EH (cell line): ENCODE data around the gene UTRN.

Experiments
- DNase-seq: peaks from one replicate; pipeline ENCODE4 v3.0.0-alpha.2; 2015; ENCODE audit warnings: low read depth

UTRN gene

GRCh38 chr6:144283646-144284477, 1.3 kb upstream of the UTRN start:
- peak; percentile 41 for DNase-seq

DNA sequence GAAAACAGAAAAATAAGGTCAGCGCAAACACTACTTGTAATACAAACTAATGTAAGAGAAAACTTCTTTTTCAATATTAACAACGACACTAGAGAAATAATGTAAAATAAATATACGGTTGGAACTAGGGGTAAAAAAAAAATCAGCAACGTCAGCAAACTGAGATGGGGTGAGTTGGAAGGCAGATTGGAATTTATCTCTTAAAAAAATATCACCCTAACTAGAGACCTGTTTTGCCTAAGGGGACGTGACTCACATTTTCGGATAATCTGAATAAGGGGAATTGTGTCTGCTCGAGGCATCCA, 705 bp upstream of the UTRN start:
- no peak for DNase-seq

DNA sequence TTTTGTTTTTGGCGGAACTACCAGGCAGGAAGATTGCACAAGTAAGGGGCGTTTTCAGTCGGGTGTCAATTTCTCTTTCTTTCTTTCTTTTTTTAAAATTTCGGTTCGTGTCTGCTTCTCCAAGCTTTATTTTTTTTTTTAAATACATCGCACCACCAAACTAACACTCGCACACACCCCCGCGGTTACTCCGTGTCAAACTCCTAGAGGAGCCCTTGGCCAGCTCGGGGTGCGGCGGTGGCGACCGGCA, 338 bp downstream of the UTRN start:
- DNase-seq: no peak

DNA sequence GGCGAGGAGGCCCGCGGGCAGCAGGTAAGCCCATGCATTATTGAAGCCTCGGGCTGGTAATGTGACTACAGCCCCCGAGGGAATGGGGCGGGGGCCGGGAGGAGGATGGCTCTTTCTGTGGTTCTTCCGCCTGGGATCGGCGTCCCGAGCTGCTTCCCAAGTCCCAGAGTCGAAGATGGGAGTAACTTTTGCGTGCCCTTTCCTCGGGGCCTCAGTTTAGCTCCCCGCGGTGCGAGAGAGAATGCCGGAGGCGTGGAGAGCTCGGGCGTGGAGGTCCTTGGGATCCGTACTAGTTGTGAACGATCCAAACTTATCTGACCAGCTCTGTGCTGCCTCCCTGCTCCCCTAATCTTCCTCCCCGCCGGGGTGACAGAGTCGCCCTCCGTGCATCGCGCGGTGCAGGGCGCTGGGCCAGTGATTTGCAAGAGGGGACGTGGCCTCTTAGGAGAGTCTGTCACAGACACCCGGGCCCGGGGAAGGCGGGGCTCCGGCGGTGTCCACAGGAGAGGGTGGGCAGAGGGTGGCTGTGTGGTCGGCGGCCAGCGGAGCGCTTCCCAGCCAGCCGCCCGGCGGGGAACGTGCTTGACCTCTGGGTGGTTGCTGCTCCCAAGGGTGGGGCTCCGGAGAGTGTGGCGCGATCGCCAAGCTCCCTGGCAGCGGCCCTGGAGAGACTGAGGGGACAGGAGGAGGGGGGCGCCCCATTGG, 815 bp downstream of the UTRN start:
- peak; percentile 82 for DNase-seq

- DNase-seq: peak; percentile 95
Observed at GRCh38 chr6:144286503-144287393, 1.6 kb downstream of the UTRN start.

GRCh38 chr6:144289006-144289405, 3.9 kb downstream of the UTRN start:
- peak; percentile 13 for DNase-seq

DNA sequence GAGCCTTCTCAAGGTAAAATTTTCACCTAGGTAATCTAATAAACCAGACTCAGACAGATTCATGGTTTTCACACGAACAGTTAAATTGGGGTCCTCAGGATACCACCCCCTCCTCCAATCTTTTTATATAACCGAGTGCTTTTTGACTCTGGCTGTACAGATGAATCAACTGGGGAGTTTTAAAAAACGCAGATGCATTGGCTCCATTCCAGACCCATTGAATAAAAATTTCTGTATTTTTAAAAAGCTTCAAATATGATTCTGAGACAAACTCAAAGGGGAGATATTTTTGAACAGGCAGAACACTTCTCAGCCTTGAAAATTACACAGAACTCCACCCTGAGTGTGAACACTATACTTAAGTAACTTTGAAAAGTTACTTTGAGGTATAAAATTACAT, 7.2 kb downstream of the UTRN start:
- no peak for DNase-seq

- peak; percentile 90 for DNase-seq
Observed at GRCh38 chr6:144294016-144294415, 8.9 kb downstream of the UTRN start.

DNA sequence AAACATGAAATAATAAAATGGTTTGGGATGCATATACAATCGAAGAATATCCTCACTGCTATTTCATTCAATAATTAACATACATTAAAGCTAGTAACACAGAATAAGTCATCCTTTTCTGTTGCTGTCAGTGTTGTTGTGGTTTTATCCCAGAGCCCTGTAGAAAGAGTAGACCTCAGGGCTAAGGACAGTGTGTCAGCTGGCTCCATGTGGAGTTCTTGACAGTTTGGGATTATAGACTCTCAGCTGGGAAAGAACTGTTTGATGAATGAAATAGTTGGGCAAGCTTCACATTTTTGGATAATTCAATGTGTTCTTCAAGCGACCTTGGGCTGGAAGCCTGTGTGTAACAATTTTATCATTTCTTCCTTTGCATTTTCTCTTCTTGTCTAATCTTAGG, 10.1 kb downstream of the UTRN start:
- DNase-seq: no peak

GRCh38 chr6:144295981-144296767, 11.0 kb downstream of the UTRN start:
- no peak for DNase-seq

DNA sequence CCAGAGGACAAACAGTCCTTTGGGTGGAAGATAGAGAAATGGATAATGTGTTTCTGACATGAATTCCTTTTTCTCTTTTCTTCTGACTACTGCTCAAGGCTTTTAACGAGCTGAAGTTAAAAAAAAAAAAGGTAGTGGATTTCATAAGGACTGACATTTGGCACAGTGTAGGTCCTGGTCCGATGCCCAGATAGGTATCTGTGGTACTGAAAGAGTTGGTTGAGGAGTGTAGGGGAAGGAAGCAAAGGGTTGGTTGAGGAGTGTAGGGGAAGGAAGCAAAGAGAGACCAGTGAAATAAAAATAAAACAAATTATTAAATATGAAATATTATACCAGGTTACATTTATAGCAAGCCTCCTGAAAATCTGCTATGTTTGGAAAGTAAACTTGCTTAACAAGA, 11.8 kb downstream of the UTRN start:
- DNase-seq: no peak

DNA sequence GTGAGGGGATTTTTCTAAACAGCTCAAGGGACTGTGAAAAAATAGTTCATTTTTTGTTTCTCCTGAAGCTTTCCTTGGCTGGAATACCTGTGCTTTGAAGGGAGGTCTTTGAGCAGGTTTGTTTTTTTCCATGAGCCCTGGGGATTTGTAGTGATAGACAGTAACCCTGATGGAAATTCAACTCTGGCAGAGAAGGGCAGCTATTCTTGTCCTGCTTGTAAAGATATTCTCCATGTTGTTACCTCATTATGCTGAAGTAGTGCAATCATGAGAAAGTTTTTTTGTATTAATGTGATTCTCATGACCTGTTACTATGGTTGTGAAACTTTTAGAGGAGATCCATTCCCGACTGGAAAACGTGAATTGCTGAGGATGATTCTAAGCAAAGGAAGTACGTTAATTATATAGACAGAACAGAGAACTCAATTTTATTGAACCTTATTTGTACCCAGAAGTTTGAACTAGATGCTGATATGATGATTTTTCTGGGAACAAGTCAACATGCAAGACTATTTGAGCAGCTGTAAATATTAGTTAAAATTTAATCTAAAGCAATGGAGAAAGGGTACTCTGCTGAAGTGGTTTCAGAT, 12.5 kb downstream of the UTRN start:
- no peak for DNase-seq

- no peak for DNase-seq
Observed at GRCh38 chr6:144298194-144298593, 13.1 kb downstream of the UTRN start.

GRCh38 chr6:144298916-144299315, 13.8 kb downstream of the UTRN start:
- no peak for DNase-seq

GRCh38 chr6:144302701-144303372, 17.7 kb downstream of the UTRN start:
- DNase-seq: peak; percentile 46

DNA sequence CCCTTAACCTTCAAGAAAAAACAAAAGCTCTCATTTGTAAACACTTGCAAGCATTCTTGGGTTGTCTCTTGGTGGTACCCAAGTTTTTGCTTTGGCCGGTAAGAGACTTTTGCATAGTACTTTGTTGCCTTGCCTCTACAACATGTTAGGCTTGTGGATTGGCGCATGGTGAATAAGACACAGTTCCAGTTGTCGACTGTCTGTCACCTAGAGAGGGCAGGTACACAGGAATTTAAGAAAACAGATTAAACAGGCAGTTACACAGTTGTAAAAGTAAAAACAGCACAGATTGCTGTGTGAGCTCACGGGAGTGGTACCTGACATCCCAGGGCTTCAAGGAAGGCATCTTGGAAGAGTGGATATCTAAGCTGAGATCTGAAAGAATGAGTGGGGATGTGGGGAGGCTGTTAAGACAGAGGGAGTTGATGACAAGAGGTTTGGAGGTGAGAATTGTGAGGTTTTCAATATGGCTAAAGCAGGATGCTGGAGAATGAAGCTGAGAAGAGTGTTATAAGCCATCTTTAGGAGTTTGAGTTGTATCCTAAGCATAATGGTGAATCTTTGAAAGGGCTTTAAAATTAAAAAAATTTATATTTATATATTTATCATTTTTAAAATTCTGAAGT, 19.2 kb downstream of the UTRN start:
- no peak for DNase-seq

DNA sequence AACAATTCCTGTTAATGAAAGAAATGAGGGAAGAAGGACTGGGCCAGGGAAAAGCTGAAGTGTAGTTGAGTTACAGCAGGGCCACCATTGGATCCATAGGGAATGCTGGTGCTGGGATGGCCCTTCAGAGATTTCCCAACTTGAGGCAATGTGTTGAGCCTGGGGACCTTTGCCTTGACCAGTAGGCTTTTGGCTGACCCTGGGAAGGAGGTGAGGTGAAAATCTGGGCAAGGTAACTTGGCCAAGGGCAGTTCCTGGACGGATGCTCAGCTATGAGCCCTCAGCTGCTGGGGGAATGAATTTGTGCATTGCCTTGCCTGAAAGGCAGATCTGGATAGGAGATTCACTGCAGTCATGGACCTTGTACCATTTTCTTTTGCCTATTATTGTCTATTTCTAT, 20.4 kb downstream of the UTRN start:
- DNase-seq: no peak

- DNase-seq: peak; percentile 70
Observed at GRCh38 chr6:144305985-144306384, 20.9 kb downstream of the UTRN start.

DNA sequence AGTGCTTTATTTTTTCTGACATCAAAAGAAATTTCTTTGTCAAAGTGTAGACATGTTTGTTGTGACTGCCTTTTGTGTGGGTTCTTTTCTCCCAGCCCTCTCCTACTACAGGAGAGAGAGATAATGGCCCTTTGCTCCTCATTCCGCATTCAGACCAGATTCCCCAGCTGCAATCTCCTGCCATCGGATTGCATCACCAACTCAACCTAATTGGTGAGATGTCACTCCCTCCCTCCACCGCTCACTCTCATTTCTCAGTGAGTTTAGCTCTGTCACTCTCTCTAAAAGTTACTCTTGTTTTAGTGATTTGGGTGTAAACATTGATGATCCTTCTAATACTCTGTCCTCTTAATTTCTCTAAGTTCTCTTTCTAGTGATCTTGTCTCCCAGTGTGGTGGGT, 22.7 kb downstream of the UTRN start:
- DNase-seq: no peak

GRCh38 chr6:144310765-144311164, 25.6 kb downstream of the UTRN start:
- no peak for DNase-seq

GRCh38 chr6:144311361-144311760, 26.2 kb downstream of the UTRN start:
- DNase-seq: no peak
